Measurements from ENCODE around the gene TREX2. TPM values are rescaled to one million over a fixed set of nuclear protein-coding genes. Genes with fewer than 3 reads are reported as not detected.
"Not testable (repeated sequence)": the region's sequence is repeated elsewhere in the genome, so short reads cannot be mapped to it uniquely, and the experiment has no call there.

TREX2 gene
- total RNA-seq, 1 experiment from 2014 or later, result 0.61 TPM

DNA sequence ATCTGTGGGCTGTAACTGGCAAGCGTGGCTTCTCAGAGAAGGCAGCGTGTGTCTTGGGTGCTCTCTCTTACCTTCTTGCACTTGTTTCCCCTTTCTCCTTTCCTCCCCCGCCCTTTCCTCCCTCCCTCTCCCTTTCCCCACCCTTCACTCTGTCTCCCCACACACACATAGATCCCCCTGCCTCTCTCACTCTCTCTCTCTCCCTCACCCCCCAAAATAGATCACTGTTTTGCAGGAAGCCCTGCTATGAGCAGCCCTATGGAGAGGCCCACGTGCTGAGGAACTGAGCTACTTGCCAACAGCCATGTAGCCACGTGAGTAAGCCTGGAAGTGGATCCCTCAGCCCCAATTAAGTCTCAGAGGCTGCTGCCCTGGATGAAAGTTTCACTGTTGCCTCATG is 40.4 kb downstream of the TREX2 start:
- no peak overlapping the region for H3K4me3 ChIP-seq (ENCODE audit: low read depth, low read length)
- no peaks in the 10 kb centered on the region for H3K9me3 ChIP-seq
- H3K4me3 Mint-ChIP-seq (ENCODE audit: unreplicated experiment), result no peak overlapping the region
- CTCF ChIA-PET, result no interaction called here
- no peak for DNase-seq
- no peaks in the 10 kb centered on the region for H3K36me3 Mint-ChIP-seq (ENCODE audit: insufficient read depth, unreplicated experiment)
- intact Hi-C loops (cut with micrococcal nuclease; ENCODE audit: unreplicated experiment), result no loop called here
- POLR2A ChIA-PET, result no interaction called here
- H3K27me3 Mint-ChIP-seq (ENCODE audit: insufficient read depth, unreplicated experiment), result peaks cover 10% of the 10 kb centered on the region
- no peak overlapping the region for H3K27ac Mint-ChIP-seq (ENCODE audit: unreplicated experiment)
- no peaks in the 10 kb centered on the region for H3K27me3 ChIP-seq (replicated peaks; ENCODE audit: control insufficient read depth, insufficient read depth, low read length)
- BruUV-seq (replicated peaks), result no TSS peak
- TF ChIP-seq, protein P1, sequence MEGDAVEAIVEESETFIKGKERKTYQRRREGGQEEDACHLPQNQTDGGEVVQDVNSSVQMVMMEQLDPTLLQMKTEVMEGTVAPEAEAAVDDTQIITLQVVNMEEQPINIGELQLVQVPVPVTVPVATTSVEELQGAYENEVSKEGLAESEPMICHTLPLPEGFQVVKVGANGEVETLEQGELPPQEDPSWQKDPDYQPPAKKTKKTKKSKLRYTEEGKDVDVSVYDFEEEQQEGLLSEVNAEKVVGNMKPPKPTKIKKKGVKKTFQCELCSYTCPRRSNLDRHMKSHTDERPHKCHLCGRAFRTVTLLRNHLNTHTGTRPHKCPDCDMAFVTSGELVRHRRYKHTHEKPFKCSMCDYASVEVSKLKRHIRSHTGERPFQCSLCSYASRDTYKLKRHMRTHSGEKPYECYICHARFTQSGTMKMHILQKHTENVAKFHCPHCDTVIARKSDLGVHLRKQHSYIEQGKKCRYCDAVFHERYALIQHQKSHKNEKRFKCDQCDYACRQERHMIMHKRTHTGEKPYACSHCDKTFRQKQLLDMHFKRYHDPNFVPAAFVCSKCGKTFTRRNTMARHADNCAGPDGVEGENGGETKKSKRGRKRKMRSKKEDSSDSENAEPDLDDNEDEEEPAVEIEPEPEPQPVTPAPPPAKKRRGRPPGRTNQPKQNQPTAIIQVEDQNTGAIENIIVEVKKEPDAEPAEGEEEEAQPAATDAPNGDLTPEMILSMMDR (IDR thresholded peaks at IDR 0.05; ENCODE audit: insufficient read depth in 1 of 2, low read depth in 1 of 2, low read length in 1 of 2, severe bottlenecking in 1 of 2, unreplicated experiment in 1 of 2), result no peak
- no peaks in the 10 kb centered on the region for H3K4me1 ChIP-seq
- no peaks in the 10 kb centered on the region for H3K9me3 Mint-ChIP-seq (ENCODE audit: unreplicated experiment)
- H3K36me3 ChIP-seq (ENCODE audit: control insufficient read depth, insufficient read depth, low read length), result no peaks in the 10 kb centered on the region
- no peaks in the 10 kb centered on the region for H3K4me1 Mint-ChIP-seq (ENCODE audit: low read depth, unreplicated experiment)

DNA sequence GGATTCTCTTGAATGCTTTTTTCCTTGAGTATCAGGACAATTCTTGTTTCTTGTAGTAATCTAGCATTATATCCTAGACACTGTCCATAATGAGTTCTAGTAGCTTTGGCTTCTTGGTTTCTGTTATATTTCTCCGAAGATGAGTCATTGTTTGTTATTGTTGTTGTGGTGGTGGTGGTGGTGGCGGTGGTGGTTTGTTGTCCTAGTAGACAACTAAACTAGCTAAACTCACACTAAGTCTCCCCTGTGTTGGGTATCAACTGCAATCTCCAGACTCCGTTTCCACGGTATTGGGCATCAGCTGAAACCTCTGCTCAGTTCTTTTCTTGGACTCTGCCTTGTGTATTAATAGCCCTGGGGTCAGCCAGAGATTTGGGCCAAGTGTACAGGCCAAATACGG is 41.5 kb downstream of the TREX2 start:
- H3K4me3 ChIP-seq (ENCODE audit: low read depth, low read length); H3K9me3 ChIP-seq; H3K36me3 ChIP-seq (ENCODE audit: control insufficient read depth, insufficient read depth, low read length); H3K4me1 Mint-ChIP-seq (ENCODE audit: low read depth, unreplicated experiment); POLR2A ChIA-PET; H3K27ac Mint-ChIP-seq (ENCODE audit: unreplicated experiment); intact Hi-C loops (cut with micrococcal nuclease; ENCODE audit: unreplicated experiment); BruUV-seq (replicated peaks); H3K9me3 Mint-ChIP-seq (ENCODE audit: unreplicated experiment); H3K4me3 Mint-ChIP-seq (ENCODE audit: unreplicated experiment); DNase-seq; H3K27me3 ChIP-seq (replicated peaks; ENCODE audit: control insufficient read depth, insufficient read depth, low read length); H3K4me1 ChIP-seq; CTCF ChIA-PET; H3K27me3 Mint-ChIP-seq (ENCODE audit: insufficient read depth, unreplicated experiment); H3K36me3 Mint-ChIP-seq (ENCODE audit: insufficient read depth, unreplicated experiment): not testable (repeated sequence)

DNA sequence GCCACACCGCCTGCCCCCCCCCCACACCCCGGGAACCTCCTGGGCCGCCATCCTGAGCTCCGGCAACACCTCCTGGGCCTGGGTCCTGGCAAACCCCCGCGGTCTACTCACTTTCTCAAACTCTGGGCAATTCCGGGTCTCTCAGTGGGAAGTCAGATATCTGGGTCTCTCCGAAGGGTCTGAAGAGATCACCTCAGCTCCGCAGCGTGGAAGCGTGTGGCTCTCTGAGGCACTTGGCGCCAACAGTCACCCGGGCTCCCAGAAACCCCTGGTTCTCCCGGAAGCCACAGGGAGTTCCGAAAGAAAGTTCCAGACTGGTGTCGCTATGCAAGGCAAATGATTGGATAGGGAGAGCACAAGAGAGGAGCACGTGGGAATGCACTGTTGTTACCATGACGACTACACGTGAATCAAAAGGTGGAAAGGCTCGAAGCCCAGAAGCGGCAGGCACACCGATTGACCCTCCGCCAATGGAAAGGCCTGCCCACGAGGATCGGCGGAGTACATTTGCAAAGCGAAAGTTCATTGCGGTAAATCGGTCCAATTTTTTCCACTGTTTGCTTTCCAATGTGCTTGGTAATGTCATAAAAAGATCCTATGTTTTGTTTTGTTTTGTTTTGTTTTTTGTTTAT is 44.6 kb downstream of the TREX2 start, which contains the start of gene PNMA6E:
Gene PNMA6E (minus strand): TSS at position 218 of the 632 bp plus-strand sequence. CDS start 2,501 bp downstream, outside the sequence.
- CTCF ChIA-PET, result no interaction called here
- no peak within 1 kb of the TSS for H3K4me3 Mint-ChIP-seq (ENCODE audit: unreplicated experiment)
- H3K27me3 Mint-ChIP-seq (ENCODE audit: insufficient read depth, unreplicated experiment), result peaks cover 10% of the 10 kb centered on the region
- H3K9me3 ChIP-seq, result no peaks in the 10 kb centered on the region
- no TSS peak for BruUV-seq (replicated peaks)
- no peak for DNase-seq
- TF ChIP-seq, protein P1 (IDR thresholded peaks at IDR 0.05; ENCODE audit: insufficient read depth in 1 of 2, low read depth in 1 of 2, low read length in 1 of 2, severe bottlenecking in 1 of 2, unreplicated experiment in 1 of 2), result no peak
- intact Hi-C loops (cut with micrococcal nuclease; ENCODE audit: unreplicated experiment), result no loop called here
- H3K9me3 Mint-ChIP-seq (ENCODE audit: unreplicated experiment), result no peaks in the 10 kb centered on the region
- no peaks in the 10 kb centered on the region for H3K36me3 ChIP-seq (ENCODE audit: control insufficient read depth, insufficient read depth, low read length)
- no peak within 1 kb of the TSS for H3K27ac Mint-ChIP-seq (ENCODE audit: unreplicated experiment)
- no peak within 1 kb of the TSS for H3K4me3 ChIP-seq (ENCODE audit: low read depth, low read length)
- no peaks in the 10 kb centered on the region for H3K36me3 Mint-ChIP-seq (ENCODE audit: insufficient read depth, unreplicated experiment)
- H3K4me1 ChIP-seq, result no peaks in the 10 kb centered on the region
- no peaks in the 10 kb centered on the region for H3K27me3 ChIP-seq (replicated peaks; ENCODE audit: control insufficient read depth, insufficient read depth, low read length)
- no peaks in the 10 kb centered on the region for H3K4me1 Mint-ChIP-seq (ENCODE audit: low read depth, unreplicated experiment)
- POLR2A ChIA-PET, result no interaction called here

All from Caco-2 (cell line).